ENCODE data around the gene ANXA6.

DNA sequence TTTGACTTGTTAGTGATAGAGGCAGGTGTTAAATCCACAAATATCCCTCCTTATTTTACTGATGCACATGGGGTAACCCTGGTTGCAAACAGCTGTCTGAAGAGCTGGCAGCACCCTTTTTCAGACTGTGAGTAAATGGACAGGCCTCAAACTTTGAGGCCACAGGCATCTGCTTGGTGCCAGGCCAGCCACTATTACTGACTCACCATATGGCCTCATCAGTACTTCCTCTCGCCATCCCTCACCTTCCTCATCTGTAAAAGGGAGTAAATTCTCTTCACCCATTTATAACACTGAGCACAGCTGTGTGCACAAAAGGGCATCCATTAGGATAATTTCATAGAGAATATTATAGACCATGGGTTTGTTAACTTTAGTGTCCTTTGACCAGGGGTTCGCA, 64.8 kb downstream of the ANXA6 start:
- TF ChIP-seq, protein P1, sequence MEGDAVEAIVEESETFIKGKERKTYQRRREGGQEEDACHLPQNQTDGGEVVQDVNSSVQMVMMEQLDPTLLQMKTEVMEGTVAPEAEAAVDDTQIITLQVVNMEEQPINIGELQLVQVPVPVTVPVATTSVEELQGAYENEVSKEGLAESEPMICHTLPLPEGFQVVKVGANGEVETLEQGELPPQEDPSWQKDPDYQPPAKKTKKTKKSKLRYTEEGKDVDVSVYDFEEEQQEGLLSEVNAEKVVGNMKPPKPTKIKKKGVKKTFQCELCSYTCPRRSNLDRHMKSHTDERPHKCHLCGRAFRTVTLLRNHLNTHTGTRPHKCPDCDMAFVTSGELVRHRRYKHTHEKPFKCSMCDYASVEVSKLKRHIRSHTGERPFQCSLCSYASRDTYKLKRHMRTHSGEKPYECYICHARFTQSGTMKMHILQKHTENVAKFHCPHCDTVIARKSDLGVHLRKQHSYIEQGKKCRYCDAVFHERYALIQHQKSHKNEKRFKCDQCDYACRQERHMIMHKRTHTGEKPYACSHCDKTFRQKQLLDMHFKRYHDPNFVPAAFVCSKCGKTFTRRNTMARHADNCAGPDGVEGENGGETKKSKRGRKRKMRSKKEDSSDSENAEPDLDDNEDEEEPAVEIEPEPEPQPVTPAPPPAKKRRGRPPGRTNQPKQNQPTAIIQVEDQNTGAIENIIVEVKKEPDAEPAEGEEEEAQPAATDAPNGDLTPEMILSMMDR (IDR thresholded peaks at IDR 0.05): no peak
- no peak for TF ChIP-seq POLR2AphosphoS5 (IDR thresholded peaks at IDR 0.05)

Measured in stomach (tissue), 4 donors.